NCI-H2196 (cell line): ENCODE data around the gene SMCHD1.
"Not testable (repeated sequence)": the region's sequence is repeated elsewhere in the genome, so short reads cannot be mapped to it uniquely, and the experiment has no call there.

Source experiments
- DNase-seq: peaks from one replicate; lab custom pipeline; 2025; ENCODE audit not compliant: unreplicated experiment; lab: John Stamatoyannopoulos, UW

The SMCHD1 gene

GRCh38 chr18:2809666-2810183 is 154.2 kb downstream of the SMCHD1 start:
- not testable (repeated sequence) for DNase-seq

DNA sequence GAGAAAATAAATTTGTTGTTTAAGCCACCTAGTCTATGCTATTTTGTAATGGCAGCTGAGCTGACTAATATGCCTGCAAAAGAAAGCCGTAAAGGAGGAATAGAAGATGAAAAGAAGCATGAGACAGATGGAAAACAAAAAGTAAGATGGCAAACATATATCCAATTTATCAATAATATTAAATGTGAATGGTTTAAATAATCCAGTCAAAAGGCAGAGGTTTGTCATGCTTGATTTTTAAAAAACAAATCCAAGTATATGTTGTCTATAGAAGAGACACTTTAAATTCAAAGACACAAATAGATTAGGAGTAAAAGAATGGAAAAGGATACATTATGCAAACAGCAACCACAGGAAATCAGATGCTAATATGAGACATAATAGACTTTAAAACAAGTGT is 155.9 kb downstream of the SMCHD1 start:
- DNase-seq = no peak

DNA sequence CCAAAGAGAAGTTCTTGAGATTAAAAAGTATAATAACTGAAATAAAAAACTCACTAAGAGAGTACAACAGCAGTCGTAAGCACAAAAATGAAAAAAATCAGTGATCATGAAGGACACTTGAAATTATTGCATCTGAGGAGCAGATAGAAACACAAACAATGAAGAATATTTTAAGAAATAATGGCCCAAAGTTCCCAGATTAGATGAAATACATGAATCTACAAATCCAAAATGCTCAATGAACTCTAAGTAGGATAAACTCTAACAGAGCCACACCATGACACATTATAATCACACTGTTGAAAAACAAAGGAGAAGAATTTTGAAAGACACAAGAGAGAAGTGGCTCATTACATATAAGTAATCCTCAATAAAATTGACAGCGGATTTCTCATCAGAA is 159.4 kb downstream of the SMCHD1 start:
- DNase-seq = no peak

DNA sequence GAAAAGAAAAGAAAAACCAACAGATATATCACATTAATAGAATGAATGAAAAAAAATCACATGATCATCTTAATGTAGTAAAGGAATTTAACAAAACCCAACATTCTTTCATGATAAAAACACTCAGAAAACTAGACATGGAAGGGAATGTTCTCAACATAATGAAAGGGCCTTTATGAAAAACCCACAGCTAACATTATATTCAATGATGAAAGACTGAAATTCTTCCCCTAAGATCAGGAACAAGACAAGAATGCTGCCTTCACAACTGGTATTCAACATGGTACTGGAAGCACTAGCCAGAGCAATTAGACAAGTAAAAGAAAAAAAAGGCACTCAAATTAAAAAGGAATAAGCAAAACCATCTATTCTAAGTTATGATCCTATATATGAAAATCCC is 162.8 kb downstream of the SMCHD1 start:
- DNase-seq = no peak

DNA sequence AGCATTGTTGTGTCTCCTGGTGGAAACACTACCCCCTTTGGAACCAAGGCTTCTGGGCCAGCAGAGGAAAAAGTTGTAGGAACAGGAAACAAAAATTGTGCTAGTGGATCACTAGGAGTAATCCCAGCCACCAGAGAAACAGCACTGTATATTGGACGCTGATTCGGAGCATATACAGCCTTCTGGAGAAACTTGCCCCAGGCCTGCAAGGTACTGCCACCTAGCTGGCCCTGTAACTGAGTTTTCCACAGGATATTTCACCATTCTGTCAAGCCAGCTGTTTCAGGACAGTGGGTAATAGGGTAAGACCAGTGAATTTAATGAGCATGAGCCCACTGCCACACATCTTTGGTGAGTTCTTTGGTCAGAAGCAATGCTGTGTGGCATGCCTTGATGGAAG is 166.2 kb downstream of the SMCHD1 start:
- DNase-seq = no peak

DNA sequence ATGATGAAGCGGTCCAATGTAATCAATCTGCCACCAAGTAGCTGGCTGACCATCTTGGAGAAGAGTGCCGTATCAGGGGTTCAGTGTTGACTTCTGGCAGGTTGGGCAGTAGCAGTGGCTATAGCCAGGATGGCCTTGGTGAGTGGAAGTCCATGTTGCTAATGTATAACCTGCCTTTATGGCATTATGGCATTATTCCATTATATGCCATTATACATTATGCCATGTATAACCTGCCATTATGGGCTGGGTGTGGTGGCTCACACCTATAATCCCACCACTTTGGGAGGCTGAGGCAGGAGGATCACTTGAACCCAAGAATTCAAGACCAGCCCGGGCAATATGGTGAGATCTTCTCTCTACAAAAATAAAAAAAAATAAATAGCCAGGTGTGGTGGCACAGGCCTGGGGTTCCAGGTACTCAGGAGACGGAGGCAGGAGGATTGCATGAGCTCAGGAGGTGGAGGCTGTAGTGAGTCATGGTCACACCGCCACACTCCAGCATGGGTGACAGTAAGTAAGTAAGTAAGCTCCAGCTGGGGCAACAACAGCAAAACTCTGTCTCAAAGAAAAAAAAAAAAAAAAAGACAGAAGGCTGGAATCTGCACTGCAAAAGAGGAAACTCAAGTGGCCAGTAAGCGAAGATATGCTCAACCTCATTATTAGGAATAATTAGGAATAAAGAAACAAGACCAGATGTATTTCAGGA is 166.8 kb downstream of the SMCHD1 start:
- DNase-seq = no peak

- no peak for DNase-seq
These were observed 167.7 kb downstream of the SMCHD1 start for GRCh38 chr18:2823202-2823601.

GRCh38 chr18:2823966-2824365 is 168.4 kb downstream of the SMCHD1 start:
- DNase-seq = no peak

DNA sequence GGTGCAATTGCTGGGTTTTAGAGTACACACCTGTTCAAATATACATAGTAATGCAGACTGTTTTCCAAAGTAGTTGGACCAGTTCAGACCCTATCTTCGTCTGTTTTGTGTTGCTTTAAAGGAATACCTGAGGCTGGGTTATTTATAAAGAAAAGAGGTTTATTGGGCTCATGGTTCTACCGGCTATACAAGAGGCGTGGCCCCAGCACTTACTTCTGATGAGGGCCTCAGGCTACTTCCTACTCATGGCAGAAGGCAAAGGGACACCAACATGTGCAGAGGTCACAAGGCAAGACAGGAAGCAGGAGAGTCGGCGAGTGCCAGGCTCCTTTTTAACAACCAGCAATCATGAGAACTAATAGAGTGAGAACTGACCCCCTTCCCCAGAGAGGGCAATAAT is 169.3 kb downstream of the SMCHD1 start:
- no peak for DNase-seq

DNA sequence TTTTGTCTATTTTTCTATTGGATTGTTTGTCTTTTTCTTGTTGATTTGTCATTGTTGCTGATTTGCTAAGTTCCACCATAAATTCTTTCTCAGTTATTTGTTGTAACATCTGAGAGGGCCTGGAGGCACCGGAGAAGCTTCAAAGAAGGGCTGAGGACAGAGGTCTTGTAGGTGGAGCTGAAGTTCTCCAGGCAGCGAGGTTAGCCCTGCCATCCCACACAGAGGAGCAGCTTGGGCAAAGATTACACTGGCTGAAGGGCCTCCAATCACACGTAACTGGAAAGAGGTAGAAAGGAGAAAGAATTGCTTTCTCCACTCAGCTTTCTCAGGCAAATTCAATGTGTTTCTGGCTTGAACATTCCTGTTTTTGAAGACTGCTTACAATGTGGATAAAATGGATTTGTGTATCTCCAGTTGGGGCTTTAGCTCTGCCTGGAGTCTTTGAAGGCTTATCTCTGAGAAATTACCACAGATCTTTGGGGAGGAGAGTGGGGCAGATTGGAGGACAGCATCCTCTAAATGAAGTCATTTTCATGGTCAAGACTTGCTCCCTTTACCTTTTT is 170.2 kb downstream of the SMCHD1 start:
- no peak for DNase-seq

GRCh38 chr18:2826581-2826980 is 171.1 kb downstream of the SMCHD1 start:
- no peak for DNase-seq

DNA sequence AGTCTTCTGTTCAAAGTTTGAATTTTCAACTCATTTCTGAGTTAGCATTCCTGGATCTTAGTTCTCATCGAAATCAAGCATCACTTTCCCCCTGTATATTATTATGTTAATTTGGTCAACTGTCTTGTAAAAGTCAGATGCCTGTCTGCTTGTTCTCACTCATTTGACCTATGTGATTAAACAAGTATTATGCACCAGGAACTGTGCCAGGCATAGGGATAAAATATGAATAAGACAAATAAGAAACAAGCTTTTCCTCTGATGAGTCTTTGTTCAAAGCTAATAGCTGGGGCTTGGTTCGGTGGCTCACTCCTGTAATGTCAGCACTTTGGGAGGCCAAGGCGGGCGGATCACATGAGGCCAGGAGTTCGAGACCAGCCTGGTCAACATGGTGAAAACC is 171.5 kb downstream of the SMCHD1 start:
- no peak for DNase-seq

GRCh38 chr18:2836118-2836517 is 180.6 kb downstream of the SMCHD1 start:
- DNase-seq = not testable (repeated sequence)

DNA sequence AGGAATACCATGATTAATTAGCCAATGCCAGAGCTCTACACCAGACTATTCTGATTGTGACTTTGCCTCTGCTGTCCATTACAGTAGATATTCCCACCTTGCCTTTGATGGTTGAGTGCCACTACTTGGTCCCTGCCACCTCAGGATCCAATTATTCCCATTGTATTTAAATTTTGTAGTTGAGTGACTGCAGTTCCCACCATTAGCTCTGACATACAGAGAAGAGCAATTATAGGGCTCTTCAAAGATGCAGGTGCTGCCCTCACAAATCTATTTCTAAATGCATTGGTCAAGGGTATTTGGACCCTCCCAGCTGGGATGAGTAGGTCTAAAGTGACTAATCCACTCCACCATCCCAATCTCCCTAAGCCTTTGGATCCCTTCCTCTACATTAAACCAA is 181.8 kb downstream of the SMCHD1 start:
- not testable (repeated sequence) for DNase-seq

GRCh38 chr18:2839202-2839601 is 183.7 kb downstream of the SMCHD1 start:
- no peak for DNase-seq

DNA sequence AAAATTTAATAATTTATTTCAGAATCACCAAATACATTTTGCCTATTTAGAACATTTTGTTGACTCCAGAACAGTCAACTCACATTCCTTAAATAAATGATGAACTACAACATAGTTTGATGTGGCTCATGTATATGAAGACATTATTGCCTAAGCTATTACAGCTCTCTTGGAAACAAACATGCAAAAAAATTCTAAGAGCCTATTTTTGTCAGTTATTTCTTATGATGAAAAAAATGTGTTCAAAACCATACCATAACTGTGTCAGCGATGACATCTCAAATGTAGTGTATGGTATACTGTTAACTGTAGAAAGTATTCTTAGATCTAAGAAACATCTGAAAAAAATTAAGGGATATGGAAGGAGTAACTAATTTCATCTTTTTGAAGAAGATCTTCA is 185.0 kb downstream of the SMCHD1 start:
- no peak for DNase-seq

GRCh38 chr18:2843146-2843545 is 187.6 kb downstream of the SMCHD1 start:
- no peak for DNase-seq

DNA sequence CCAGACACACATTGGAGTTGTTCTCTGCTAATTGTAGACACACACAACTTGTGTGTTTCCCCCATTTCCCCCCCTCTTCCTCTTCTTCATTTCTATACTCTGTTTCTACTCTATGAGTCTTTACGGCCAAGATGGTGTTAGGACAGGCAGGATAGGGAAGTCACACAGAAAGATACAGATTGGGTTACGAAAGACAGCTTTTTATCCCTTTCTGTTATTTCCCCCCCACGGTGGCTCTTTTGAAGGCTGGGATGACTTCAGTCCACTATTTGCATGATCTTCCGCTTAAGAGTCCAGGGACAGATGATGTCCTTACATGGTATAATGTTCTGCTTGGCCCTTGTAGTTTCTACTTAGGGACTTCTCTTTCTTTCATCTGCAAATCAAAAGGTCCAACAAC is 189.6 kb downstream of the SMCHD1 start:
- no peak for DNase-seq

GRCh38 chr18:2846636-2847316 is 191.2 kb downstream of the SMCHD1 start, which contains the start of gene EMILIN2:
Gene EMILIN2 (plus strand): TSS chr18:2847006. CDS start chr18:2847189, 183 bp downstream.
- no peak for DNase-seq

DNA sequence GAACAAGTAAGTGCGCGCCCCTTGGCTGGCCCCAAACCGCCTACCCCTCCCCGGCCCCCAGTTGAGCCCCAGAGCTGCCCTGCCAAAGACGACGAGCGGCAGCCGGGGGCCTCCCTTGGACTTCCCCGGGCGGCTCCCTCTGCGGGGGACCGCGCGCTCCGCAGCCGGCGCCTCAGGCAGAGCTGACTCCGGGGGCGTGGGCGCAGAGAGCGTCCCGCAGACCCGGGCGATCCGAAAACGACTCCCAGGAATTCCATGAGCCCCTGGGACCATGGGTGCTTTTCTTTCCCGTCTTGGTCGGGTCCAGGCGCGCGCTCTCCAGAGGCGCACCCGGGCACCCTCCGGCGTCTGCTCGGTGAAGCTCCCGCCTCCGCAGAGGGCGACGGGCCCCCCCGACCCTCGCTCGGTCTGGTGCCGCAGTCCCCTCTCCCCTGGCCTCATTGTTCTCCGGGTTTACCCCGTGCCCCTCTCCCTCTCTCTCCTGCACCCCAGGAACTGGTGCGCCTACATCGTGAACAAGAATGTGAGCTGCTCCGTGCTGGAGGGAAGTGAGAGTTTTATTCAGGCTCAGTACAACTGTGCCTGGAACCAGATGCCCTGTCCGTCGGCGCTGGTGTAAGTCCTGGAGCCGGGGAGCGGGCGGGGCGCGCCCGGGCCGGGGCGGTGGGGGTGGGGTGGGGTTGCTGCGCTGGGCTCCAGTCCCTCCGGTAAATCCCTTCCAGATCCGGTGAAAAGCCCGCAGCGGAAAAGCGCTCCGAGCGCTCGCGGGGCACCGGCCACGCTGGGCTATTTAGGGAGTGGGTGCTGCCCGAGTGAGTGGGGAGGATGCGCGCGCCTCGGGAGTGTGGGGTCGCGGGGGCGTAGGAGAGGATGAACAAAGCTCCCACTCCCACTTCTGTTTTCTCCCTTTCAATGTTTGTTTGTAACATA is 192.1 kb downstream of the SMCHD1 start:
- DNase-seq = no peak
